GM19023 (cell line): ENCODE results near the gene POU3F4.

ENCODE experiments used
- ATAC-seq: cut with Tn5 transposase; IDR thresholded peaks from one replicate; pipeline ENCODE4 v1.9.1; 2021; ENCODE audit warnings: mild to moderate bottlenecking, moderate library complexity; ENCODE audit not compliant: unreplicated experiment

Gene POU3F4

DNA sequence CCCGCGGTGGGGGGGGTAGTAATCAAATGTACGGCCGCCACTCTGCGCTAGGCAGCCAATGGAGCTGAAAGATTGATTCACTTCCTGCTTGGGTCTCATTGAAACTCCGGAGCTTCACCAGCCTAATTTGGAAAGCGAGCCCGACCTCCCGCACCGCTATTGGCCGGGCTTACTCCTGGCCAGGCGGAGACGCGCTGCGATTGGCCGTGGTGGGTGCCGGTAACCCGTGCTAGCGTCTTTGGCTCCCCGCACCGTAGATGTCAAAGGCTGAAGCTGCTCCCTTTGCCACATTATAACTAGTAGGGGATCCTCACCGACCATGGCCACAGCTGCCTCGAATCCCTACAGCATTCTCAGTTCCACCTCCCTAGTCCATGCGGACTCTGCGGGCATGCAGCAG is at the start of gene POU3F4:
Gene POU3F4, plus strand, starts transcription at position 285 of the 400 bp plus-strand sequence. Its CDS starts 35 bp downstream, at position 320.
- ATAC-seq = no peak

DNA sequence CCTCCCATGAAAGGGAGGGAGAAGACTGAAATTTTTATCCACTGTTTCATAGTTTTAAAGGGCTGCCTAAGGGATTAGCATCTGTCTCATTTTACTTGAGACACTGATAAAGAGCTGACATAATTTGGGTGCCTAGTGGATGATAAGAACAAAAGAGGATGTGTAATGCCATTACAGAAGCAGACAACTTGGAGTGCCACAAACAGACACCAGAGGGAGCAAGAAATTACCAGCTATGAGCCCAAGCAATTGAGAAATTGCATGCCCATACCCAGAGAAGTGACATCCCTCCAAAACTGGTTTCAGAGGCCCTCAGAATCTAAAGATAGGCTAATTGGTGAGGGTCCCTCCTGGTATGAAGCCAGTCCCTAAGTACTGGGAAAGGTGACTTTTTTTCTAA is 38.5 kb upstream of the POU3F4 start:
- ATAC-seq = peak; percentile 78

DNA sequence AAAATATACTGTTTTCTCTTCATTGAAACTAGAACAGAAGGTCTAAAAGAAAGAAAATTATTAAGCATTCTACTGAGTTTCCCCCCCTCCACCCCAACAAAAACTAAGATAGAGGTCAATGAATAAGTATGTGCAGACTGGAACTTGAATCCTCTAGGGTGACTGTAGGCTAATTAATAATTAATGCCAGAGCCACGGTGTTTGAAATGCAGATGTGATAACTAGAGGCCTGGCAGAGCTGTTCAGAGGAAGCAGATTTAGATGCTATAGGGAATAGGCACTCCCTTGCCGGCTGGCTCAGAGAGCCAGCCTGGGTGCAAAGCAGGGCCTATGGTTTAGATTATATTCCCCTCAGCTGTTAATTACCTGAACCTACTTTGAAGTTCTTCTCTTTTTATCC is 12.2 kb upstream of the POU3F4 start:
- no peak for ATAC-seq

DNA sequence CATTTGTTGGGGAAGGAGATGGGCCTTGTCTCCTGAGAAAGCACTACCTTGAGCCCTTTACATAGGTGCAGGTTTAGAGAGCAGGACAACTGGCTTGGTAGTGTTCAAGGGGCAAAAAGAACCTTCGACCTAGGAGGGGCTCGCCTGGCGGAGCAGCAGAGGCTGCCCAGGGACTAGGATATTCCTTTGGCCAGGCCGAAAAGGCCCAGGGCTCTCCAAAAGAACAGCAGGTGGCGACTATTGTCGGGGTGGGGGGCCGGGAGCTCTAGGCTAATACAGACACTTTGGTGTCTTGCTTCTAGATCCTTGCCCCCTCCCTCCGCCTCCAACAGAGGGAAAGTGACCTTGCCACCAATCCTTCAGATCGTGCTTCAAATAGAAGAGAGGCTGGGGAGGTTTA is 7.1 kb upstream of the POU3F4 start:
- no peak for ATAC-seq

DNA sequence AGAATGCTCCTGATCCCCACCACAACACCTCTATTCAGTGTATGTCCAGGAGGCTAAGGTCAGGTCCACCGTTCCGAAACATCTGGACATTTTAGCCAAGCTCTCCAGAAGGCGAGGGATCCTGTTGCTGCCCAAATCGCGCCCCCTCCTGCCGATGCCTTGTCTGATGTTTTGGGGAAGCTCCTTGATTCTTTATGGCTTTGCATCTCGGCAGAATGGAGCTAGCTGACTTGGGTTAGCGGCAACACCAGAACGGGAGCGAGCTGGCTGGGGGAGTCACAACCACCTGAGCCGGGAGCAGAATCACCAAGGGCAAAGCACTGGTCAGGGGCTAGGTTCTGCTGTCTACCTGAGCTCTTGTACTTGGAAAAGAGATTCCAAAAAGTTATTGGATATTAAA is 6.6 kb upstream of the POU3F4 start:
- ATAC-seq = no peak

DNA sequence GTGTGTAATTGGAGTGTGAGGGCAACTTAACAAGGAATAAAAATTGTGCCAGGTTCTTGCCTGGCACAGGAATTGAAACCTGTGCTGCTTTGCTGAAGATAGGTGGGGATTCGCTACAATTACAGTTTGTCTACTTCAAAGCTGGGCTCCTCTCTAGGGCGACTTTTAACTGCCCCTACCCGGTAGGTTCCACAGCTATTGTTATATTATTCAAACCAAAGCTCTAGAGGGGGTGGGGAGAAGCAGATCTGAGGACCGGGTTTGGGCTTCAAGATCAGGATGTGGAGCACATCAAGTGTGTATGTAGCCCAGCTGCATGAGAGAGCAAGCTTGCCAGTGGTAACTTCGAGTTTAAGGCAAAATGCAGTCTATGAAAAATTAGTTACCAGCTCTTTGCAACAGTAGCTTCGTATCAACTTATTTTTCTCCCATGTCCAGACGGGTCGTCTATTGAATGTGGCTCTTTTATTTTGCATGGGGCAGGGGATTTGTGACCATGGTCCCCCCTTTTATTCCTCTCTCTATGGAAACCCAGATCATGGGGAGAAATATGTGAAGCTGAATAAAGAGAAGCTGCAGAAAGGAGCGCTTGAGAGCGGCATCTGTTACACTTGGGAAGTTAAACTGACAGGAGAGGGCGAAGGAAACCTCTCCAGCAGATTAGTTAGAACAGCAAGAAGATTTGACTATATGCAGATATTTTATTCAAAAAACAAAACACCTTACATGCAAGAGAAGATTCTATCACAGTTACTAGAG is 3.2 kb upstream of the POU3F4 start:
- ATAC-seq = no peak

DNA sequence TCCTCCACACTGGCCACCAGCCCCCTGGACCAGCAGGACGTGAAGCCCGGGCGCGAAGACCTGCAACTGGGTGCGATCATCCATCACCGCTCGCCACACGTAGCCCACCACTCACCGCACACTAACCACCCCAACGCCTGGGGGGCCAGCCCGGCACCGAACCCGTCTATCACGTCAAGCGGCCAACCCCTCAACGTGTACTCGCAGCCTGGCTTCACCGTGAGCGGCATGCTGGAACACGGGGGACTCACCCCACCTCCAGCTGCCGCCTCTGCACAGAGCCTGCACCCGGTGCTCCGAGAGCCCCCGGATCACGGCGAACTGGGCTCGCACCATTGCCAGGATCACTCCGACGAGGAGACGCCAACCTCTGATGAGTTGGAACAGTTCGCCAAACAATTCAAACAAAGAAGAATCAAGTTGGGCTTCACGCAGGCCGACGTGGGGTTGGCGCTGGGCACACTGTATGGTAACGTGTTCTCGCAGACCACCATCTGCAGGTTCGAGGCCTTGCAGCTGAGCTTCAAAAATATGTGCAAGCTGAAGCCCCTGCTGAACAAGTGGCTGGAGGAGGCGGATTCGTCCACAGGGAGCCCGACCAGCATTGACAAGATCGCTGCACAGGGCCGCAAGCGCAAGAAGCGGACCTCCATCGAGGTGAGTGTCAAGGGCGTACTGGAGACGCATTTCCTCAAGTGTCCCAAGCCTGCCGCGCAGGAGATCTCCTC is 600 bp downstream of the POU3F4 start:
- ATAC-seq = no peak

DNA sequence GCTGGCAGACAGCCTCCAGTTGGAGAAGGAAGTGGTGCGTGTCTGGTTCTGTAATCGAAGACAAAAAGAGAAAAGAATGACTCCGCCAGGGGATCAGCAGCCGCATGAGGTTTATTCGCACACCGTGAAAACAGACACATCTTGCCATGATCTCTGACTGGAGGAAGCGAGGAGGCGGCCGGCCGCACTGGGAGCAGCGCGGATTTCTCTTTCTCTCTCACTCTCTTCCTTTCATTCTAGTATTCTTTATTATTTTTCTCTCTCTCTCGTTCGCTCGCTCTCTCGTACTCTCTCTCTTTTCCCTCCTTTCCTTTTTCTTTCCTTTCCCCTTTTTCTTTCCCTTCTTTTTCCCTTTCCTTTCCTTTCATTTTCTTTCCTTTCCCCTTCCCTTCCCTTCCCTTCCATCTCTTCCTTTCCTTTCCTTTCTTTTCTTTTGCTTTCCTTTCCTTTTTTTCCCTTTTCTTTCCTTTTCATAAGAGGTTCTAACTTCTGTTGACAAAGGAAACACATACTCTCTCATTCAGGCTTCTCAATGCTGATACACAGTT is 1.2 kb downstream of the POU3F4 start:
- ATAC-seq = no peak

DNA sequence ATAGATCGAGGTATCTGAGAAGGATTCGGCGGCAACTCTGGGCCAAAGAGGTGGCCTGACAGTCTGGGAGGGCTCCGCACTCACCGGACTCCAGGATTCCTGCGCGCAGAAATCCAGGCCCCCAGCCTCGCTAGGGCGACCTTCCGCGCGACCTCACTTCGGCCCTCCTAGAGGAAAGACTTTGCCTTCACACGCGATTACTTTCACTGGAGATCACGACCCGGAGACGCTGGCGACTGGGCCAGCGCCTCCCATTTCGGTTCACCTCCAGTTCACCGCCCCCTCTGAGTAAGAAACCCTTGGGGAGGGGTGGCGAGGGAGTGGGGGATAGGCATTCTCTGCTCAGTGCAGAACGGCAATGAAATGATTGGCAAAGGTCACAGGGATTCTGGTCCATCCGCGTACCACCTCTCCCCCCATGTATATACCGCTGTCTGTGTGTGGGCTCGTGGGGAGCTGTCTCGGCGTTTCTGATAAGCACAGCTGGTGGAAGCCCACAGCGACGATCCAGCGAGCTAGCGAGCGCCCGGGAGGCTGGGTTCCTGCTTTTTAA is 2.5 kb downstream of the POU3F4 start:
- ATAC-seq = no peak

DNA sequence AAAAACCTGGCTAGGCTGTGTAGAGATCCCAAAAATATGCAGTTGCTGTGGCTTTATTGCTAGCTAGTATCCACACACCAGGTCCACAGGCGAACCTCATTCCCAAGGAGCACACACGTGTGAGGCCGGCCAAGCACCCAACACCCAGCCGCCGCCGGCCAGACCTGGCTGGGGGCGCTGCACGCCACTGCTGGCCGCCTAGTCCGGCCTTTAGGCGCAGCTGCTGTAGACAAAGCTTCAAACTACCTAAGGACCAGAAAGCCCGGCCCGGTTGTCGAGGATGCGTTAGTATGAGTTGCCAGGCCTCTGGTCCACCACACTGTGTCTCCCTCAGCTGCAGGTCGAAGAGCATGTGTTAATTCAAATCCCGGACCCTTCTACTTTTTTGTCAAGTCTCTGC is 3.1 kb downstream of the POU3F4 start:
- no peak for ATAC-seq

DNA sequence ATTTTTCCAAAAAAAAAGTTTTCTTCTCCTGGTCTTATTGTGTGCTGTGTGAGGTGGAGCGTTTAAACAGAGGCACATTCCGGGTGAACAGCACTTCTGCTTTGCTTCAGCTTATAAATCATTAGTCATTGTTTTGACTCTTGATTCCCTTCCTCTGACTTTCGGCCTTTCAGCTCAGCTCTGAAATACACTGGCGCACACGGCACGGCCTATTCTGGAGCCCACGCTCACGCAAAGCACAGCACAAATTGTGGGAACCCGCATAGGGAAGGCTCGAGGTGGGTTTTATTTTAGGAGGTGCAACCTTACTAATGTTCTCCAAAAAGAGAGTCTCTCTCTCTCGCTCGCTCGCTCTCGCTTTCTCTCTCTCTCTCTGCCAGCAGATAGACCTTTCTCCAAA is 4.0 kb downstream of the POU3F4 start:
- ATAC-seq = no peak

DNA sequence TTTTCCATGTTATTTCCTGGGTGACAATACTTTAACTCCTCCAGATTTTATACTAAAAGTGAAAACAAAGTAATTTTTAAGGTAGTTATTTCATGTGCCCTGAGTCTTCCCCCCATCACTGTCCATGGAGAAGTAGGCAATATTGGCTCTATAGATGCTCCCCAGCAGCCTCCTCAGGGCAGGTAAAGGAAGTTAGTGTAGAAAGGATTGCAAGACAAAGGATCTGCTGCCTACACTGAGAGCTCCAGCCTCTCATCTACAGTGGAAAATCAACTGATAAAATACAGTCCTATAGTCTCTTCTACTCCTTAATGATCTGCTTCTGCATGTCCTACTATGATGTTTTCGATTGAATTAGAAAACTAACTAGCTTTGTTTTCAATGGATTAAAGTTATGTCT is 8.5 kb downstream of the POU3F4 start:
- ATAC-seq = no peak

DNA sequence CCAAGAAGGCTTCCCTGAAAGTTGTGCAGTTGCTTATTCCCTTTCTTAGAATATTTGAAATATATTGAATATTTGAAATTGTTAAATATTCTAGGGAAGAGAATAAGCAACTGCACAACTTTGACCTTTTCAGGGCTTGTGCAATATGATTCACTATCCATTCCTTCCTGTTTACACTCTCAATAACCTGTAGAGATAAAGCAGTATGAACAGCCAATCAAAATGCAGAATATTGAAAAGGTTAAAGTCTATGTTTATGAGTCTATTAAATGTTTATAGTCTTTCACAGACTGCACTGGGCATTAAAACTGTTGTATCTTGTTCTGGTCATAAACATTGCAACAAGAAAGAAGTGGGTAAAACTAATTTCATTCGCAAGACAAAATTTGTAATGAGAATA is 13.8 kb downstream of the POU3F4 start:
- ATAC-seq = no peak

DNA sequence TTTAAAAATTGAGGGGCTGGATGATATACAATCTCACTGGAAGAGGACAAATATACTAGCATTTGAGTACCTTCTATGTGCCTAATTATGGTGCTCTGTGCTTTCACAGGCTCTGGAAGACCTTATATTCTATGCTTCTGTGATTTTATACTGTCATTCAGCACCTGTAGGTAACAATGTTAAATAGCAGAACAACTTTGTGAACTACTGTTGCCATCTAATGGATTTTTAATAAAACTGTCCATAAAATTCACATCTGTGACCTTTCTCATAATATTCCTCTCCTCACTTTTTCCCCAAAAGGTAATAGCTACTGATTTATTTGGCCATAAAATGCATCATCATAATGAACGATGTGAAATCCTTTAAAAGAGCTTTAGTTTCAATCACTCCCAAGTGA is 21.9 kb downstream of the POU3F4 start:
- ATAC-seq = no peak

DNA sequence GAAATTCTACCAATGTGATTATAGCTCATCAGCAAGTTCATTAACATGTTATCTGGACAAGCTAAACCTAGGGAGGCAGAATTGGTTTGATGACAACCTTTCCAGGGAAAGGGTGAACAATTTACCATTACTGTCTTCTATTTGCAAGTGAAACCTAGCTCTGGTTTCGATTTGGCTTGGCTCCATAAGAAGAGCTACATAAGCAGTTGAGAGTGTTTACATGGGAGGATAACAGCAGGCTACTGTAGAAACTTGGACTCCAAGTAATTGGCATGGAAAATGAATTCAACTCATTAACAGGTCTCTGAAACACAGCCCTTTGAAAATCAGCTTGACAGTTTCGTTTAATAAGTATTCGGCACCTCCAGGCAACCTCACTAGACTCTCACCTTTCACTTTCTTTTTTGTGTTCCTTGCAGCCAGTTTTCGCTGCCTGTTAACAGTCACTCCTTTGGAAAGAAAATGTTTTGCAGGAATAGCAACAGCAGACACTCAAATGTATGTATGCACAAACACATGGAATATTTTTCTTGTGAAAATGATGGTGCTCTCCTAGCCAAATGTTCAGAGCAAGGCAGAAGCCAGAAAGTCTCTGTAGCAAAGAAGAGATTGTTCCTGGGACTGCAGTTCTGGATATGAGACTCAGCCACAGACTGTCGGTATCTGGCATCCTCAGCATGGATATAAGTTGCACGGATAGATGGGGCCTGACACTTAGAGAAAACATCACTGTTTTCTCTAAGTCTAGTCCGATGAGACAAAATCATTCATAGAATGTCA is 27.5 kb downstream of the POU3F4 start:
- ATAC-seq = no peak
